ENCODE results near the gene E2F4.

- TF ChIP-seq CTCF (IDR thresholded peaks at IDR 0.05), result no peak
- no peak for TF ChIP-seq POLR2A (IDR thresholded peaks at IDR 0.05)
Measured at GRCh38 chr16:67229906-67230808, 38.2 kb downstream of the E2F4 start.

Measured in body of pancreas (tissue), 4 donors.